ENCODE results near the gene PLEKHA6. TPM values are rescaled to one million over a fixed set of nuclear protein-coding genes. Genes with fewer than 3 reads are reported as not detected.

PLEKHA6 gene
- total RNA-seq, 2 experiments from 2014 or later, result 0.53 to 0.82 TPM

DNA sequence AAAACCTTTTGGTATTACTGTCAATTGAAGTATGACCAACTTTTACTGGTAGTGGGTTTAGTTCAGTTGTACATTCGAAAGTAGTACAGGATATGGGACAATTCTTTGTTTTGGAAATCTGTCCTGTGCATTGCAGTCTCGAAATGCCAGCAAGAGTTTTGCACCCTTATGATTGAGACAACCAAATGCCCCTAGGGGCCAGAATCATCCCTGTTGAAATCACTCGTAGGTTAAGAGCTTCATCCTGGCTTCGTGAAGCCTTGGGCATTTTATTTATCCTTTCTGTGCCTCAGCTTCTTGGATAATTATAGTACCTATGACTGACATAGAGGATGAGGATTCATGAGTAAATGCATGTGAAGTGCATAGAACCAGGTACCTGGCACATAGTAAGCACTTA lies 143.5 kb downstream of the PLEKHA6 start:
- no peak for DNase-seq
- TF ChIP-seq CTCF (IDR thresholded peaks at IDR 0.05), result no peak
- Mint-ChIP-seq H3K9me3 (no peaks in the 10 kb centered on the region), H3K27me3 (no peaks in the 10 kb centered on the region), H3K27ac (no peak overlapping the region), H3K36me3 (ENCODE audit: low read depth) (no peaks in the 10 kb centered on the region), H3K4me3 (no peak overlapping the region), H3K4me1 (ENCODE audit: low read depth) (peaks cover 8% of the 10 kb centered on the region)
- peaks cover 3 to 9% of the 10 kb centered on the region in 2 experiments for H3K27me3 ChIP-seq (ENCODE audit: control insufficient read depth in 1 of 2, insufficient read depth in 2 of 2, low read length in 2 of 2)
- ATAC-seq (ENCODE audit: poor library complexity), result no peak
- no peak overlapping the region for H3K27ac ChIP-seq (ENCODE audit: low read depth in 1 of 2, low read length in 2 of 2)
- no peaks in the 10 kb centered on the region for H3K36me3 ChIP-seq (ENCODE audit: insufficient read depth, low read length)
- intact Hi-C loops (cut with DNase I, micrococcal nuclease), result no loop called here
- POLR2A ChIA-PET, result no interaction called here
- H3K4me1 ChIP-seq (ENCODE audit: insufficient read depth, low read length), result peaks cover 11% of the 10 kb centered on the region
- H3K9me3 ChIP-seq (ENCODE audit: control insufficient read depth in 1 of 2, insufficient read depth in 1 of 2, low read length in 2 of 2), result peaks cover 0 to 10% of the 10 kb centered on the region in 2 experiments
- no peak overlapping the region for H3K4me3 ChIP-seq (ENCODE audit: low read length)
- CTCF ChIA-PET, result interaction anchor here (0.8 kb wide), 1 partner anchor 9 kb away, joined by 4 read pairs; no protein-coding TSS in a partner anchor

- H3K4me3 ChIP-seq (ENCODE audit: low read length), result peak within 1 kb of the TSS; percentile 46
- intact Hi-C loops (cut with DNase I, micrococcal nuclease), result no loop called here
Observed at GRCh38 chr1:204213668-204214662, 145.8 kb downstream of the PLEKHA6 start, which contains the start of gene GOLT1A. Gene GOLT1A (minus strand): TSS chr1:204213988. CDS start chr1:204213906, 82 bp downstream.

DNA sequence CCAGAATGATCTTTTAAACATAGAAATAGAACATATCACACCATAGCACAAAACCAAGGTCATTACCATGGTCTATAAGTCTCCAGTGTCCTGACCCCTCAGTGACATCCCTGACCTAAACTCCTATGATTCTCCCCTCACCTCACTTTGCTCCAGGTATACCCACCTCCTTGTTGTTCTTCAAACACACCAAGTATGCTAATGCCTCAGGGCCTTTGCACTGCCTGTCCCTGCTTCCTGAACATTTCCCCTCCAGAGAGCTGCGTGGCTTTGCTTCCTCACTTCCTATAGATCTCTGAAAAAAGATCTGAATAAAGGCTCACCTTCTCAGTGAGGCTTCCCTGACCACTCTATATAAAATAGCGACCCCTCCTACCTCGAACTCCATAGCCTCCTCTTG lies 147.0 kb downstream of the PLEKHA6 start:
- Mint-ChIP-seq H3K4me3 (no peak overlapping the region), H3K4me1 (ENCODE audit: low read depth) (peaks cover 8% of the 10 kb centered on the region), H3K36me3 (ENCODE audit: low read depth) (no peaks in the 10 kb centered on the region), H3K27ac (no peak overlapping the region), H3K9me3 (no peaks in the 10 kb centered on the region), H3K27me3 (peaks cover 9% of the 10 kb centered on the region)
- Histone ChIP-seq H3K4me1 (ENCODE audit: insufficient read depth, low read length) (peaks cover 8% of the 10 kb centered on the region), H3K27ac (ENCODE audit: low read depth in 1 of 2, low read length in 2 of 2) (no peak overlapping the region), H3K4me3 (ENCODE audit: low read length) (no peak overlapping the region), H3K36me3 (ENCODE audit: insufficient read depth, low read length) (no peaks in the 10 kb centered on the region), H3K27me3 (ENCODE audit: control insufficient read depth in 1 of 2, insufficient read depth in 2 of 2, low read length in 2 of 2) (peaks cover 3 to 9% of the 10 kb centered on the region in 2 experiments), H3K9me3 (ENCODE audit: control insufficient read depth in 1 of 2, insufficient read depth in 1 of 2, low read length in 2 of 2) (peaks cover 0 to 10% of the 10 kb centered on the region in 2 experiments)
- TF ChIP-seq CTCF (IDR thresholded peaks at IDR 0.05), result no peak
- ChIA-PET POLR2A (no interaction called here), CTCF (no interaction called here)
- intact Hi-C loops (cut with DNase I, micrococcal nuclease), result no loop called here
- no peak for DNase-seq
- ATAC-seq (ENCODE audit: poor library complexity), result no peak

More at GRCh38 chr1:204213668-204214662, 145.8 kb downstream of the PLEKHA6 start, which contains the start of gene GOLT1A:
- peaks cover 8% of the 10 kb centered on the region for H3K4me1 Mint-ChIP-seq (ENCODE audit: low read depth)
- ChIA-PET POLR2A (interaction anchor here (0.6 kb wide), 1 partner anchor 527 kb away, joined by 3 read pairs; no protein-coding TSS in a partner anchor), CTCF (interaction anchor here (0.6 kb wide), 1 partner anchor 168 kb away, joined by 3 read pairs; no protein-coding TSS in a partner anchor)
- DNase-seq (peak; percentile 9 to 66 (median 41)), ATAC-seq (ENCODE audit: poor library complexity) (peak; percentile 96)
- H3K36me3 ChIP-seq (ENCODE audit: insufficient read depth, low read length), result no peaks in the 10 kb centered on the region
- TF ChIP-seq CTCF (IDR thresholded peaks at IDR 0.05), result no peak
- H3K27me3 ChIP-seq (ENCODE audit: control insufficient read depth in 1 of 2, insufficient read depth in 2 of 2, low read length in 2 of 2), result peaks cover 3 to 9% of the 10 kb centered on the region in 2 experiments
- no peak within 1 kb of the TSS for H3K27ac ChIP-seq (ENCODE audit: low read depth in 1 of 2, low read length in 2 of 2)
- no peaks in the 10 kb centered on the region for H3K36me3 Mint-ChIP-seq (ENCODE audit: low read depth)
- H3K9me3 ChIP-seq (ENCODE audit: control insufficient read depth in 1 of 2, insufficient read depth in 1 of 2, low read length in 2 of 2), result peaks cover 0 to 10% of the 10 kb centered on the region in 2 experiments
- no peaks in the 10 kb centered on the region for H3K27me3 Mint-ChIP-seq
- H3K4me1 ChIP-seq (ENCODE audit: insufficient read depth, low read length), result peaks cover 11% of the 10 kb centered on the region
- peak within 1 kb of the TSS; percentile 52 for H3K4me3 Mint-ChIP-seq
- no peak within 1 kb of the TSS for H3K27ac Mint-ChIP-seq
- H3K9me3 Mint-ChIP-seq, result no peaks in the 10 kb centered on the region

Data from CD4-positive, alpha-beta T cell (primary cell).